Progenitor cell of endocrine pancreas (in vitro differentiated cells): ENCODE data around the gene PTPRK. TPM values are rescaled to one million over a fixed set of nuclear protein-coding genes. Genes with fewer than 3 reads are reported as not detected.
A peak's percentile ranks its signal among the peaks of the same experiment; 100 is the strongest.
"Not testable (repeated sequence)": the region's sequence is repeated elsewhere in the genome, so short reads cannot be mapped to it uniquely, and the experiment has no call there.

Source experiments
- DNase-seq: peaks from one replicate; pipeline ENCODE4 v3.0.0; 2021; ENCODE audit warnings: low spot score; ENCODE audit not compliant: unreplicated experiment
- H3K27ac Mint-ChIP-seq: 2 replicates; pipeline ENCODE4 v1.8.0; 2021; ENCODE audit warnings: mild to moderate bottlenecking, moderate library complexity, mixed read lengths
- H3K27me3 Mint-ChIP-seq: 2 replicates; pipeline ENCODE4 v1.8.0; 2021; ENCODE audit warnings: mixed read lengths
- H3K36me3 Mint-ChIP-seq: 2 replicates; pipeline ENCODE4 v1.8.0; 2022; ENCODE audit warnings: mixed read lengths; ENCODE audit not compliant: insufficient read depth
- H3K4me1 Mint-ChIP-seq: 2 replicates; pipeline ENCODE4 v1.8.0; 2021; ENCODE audit warnings: low read depth, mixed read lengths
- H3K4me3 Mint-ChIP-seq: 2 replicates; pipeline ENCODE4 v1.8.0; 2021; ENCODE audit warnings: low read depth, mild to moderate bottlenecking, moderate library complexity, mixed read lengths
- H3K9me3 Mint-ChIP-seq: 2 replicates; pipeline ENCODE4 v1.8.0; 2021; ENCODE audit warnings: low read depth, mixed read lengths
- CTCF ChIP-seq: fragments of 200-600 bp; sonication (generic); IDR thresholded peaks from one replicate; pipeline ENCODE4 v1.5.0; 2021; ENCODE audit warnings: antibody characterized with exemption, mild to moderate bottlenecking; ENCODE audit not compliant: unreplicated experiment
- total RNA-seq: library from RNA; stranded (reverse); gene quantifications from 2 replicates; pipeline ENCODE4 v1.2.1, GENCODE V29; 2021

PTPRK gene
- total RNA-seq, 1 donor from 2014 or later = 86.2 TPM

- TF ChIP-seq CTCF = no peak
- Mint-ChIP-seq H3K27me3 (no peaks in the 10 kb centered on the region), H3K4me3 (no peak overlapping the region), H3K9me3 (no peaks in the 10 kb centered on the region), H3K4me1 (peaks cover 26% of the 10 kb centered on the region), H3K36me3 (no peaks in the 10 kb centered on the region), H3K27ac (no peak overlapping the region)
- no peak for DNase-seq
Observed at GRCh38 chr6:128487746-128488145, 32.7 kb downstream of the PTPRK start.

- Mint-ChIP-seq H3K9me3 (no peaks in the 10 kb centered on the region), H3K36me3 (no peaks in the 10 kb centered on the region), H3K27ac (no peak overlapping the region), H3K4me1 (peaks cover 30% of the 10 kb centered on the region), H3K4me3 (no peak overlapping the region), H3K27me3 (no peaks in the 10 kb centered on the region)
- DNase-seq = no peak
- TF ChIP-seq CTCF = peak; percentile 52
Observed at GRCh38 chr6:128487055-128487454, 33.3 kb downstream of the PTPRK start.

GRCh38 chr6:128486580-128486979 lies 33.8 kb downstream of the PTPRK start:
- not testable (repeated sequence) for H3K4me3 Mint-ChIP-seq, DNase-seq, H3K36me3 Mint-ChIP-seq, H3K27me3 Mint-ChIP-seq, H3K9me3 Mint-ChIP-seq
- peak overlapping the region; percentile 66 for H3K27ac Mint-ChIP-seq
- H3K4me1 Mint-ChIP-seq = peaks cover 29% of the 10 kb centered on the region

GRCh38 chr6:128483472-128484135 lies 36.8 kb downstream of the PTPRK start:
- Mint-ChIP-seq H3K4me3 (no peak overlapping the region), H3K36me3 (peaks cover 1% of the 10 kb centered on the region), H3K27me3 (no peaks in the 10 kb centered on the region), H3K4me1 (peaks cover 23% of the 10 kb centered on the region), H3K27ac (no peak overlapping the region), H3K9me3 (no peaks in the 10 kb centered on the region)
- TF ChIP-seq CTCF = no peak
- DNase-seq = no peak

GRCh38 chr6:128482642-128483041 lies 37.8 kb downstream of the PTPRK start:
- H3K4me3 Mint-ChIP-seq = no peak overlapping the region
- peaks cover 25% of the 10 kb centered on the region for H3K4me1 Mint-ChIP-seq
- H3K9me3 Mint-ChIP-seq = no peaks in the 10 kb centered on the region
- H3K27ac Mint-ChIP-seq = no peak overlapping the region
- no peak for DNase-seq
- H3K27me3 Mint-ChIP-seq = no peaks in the 10 kb centered on the region
- peaks cover 1% of the 10 kb centered on the region for H3K36me3 Mint-ChIP-seq
- no peak for TF ChIP-seq CTCF

- Mint-ChIP-seq H3K27ac (no peak overlapping the region), H3K36me3 (peaks cover 1% of the 10 kb centered on the region), H3K27me3 (no peaks in the 10 kb centered on the region), H3K4me1 (peaks cover 25% of the 10 kb centered on the region), H3K9me3 (no peaks in the 10 kb centered on the region), H3K4me3 (no peak overlapping the region)
- no peak for DNase-seq
- no peak for TF ChIP-seq CTCF
Observed at GRCh38 chr6:128479991-128480390, 40.4 kb downstream of the PTPRK start.
